H1 (cell line): Measurements from ENCODE around the gene YLPM1. TPM values are rescaled to one million over a fixed set of nuclear protein-coding genes. Genes with fewer than 3 reads are reported as not detected.
A peak's percentile ranks its signal among the peaks of the same experiment; 100 is the strongest.

Experiments
- CTCF ChIA-PET: fragments of 300-600 bp; sonication (Branson Sonifier 250); formaldehyde crosslinking; loops from one replicate; lab custom pipeline; 2021; ENCODE audit not compliant: partially characterized antibody; lab: Charles Lee
- POLR2A ChIA-PET: fragments of 300-600 bp; sonication (Branson Sonifier 250); formaldehyde crosslinking; loops from one replicate; lab custom pipeline; 2021; ENCODE audit warnings: inconsistent platforms; ENCODE audit not compliant: partially characterized antibody; lab: Charles Lee
- DNase-seq, 2 experiments: peaks; one replicate each; pipeline versions ENCODE4 v3.0.0 to v3.0.0-alpha.2; 2010 to 2022; ENCODE audit warnings: low spot score in 2 of 2, low read depth in 1 of 2, mixed read lengths in 1 of 2
- FAIRE-seq: peaks from 2 replicates; lab custom pipeline; 2011; peaks lifted over from hg19 to GRCh38; lab: Jason Lieb, UNC
- H2AFZ ChIP-seq: 2 replicates; pipeline ENCODE4 v1.8.1; 2012; ENCODE audit warnings: low read length, inconsistent platforms
- H2AK5ac ChIP-seq: 2 replicates; pipeline ENCODE4 v1.6.1; 2013; ENCODE audit warnings: low read depth, low read length
- H2BK120ac ChIP-seq: replicated peaks from 2 replicates; pipeline ENCODE3; 2013; ENCODE audit warnings: low read depth, low read length, inconsistent platforms
- H2BK12ac ChIP-seq: 2 replicates; pipeline ENCODE4 v1.6.1; 2013; ENCODE audit warnings: low read depth, low read length
- H2BK15ac ChIP-seq: 2 replicates; pipeline ENCODE4 v1.6.1; 2013; ENCODE audit warnings: low read length
- H2BK20ac ChIP-seq: 2 replicates; pipeline ENCODE4 v1.6.1; 2013; ENCODE audit warnings: low read length
- H2BK5ac ChIP-seq: 2 replicates; pipeline ENCODE4 v1.6.1; 2013; ENCODE audit warnings: low read depth, low read length
- H3K14ac ChIP-seq: 2 replicates; pipeline ENCODE4 v1.6.1; 2013; ENCODE audit warnings: inconsistent platforms; ENCODE audit not compliant: insufficient read length
- H3K18ac ChIP-seq: 2 replicates; pipeline ENCODE4 v1.6.1; 2013; ENCODE audit warnings: low read length; ENCODE audit errors: extremely low read depth
- H3K23ac ChIP-seq: 2 replicates; pipeline ENCODE4 v1.6.1; 2013; ENCODE audit warnings: inconsistent platforms; ENCODE audit not compliant: insufficient read length
- H3K23me2 ChIP-seq: 2 replicates; pipeline ENCODE4 v1.6.1; 2013; ENCODE audit warnings: low read depth, low read length
- H3K27ac ChIP-seq: 2 replicates; pipeline ENCODE4 v1.6.1; 2011; ENCODE audit warnings: low read depth, low read length, inconsistent platforms
- H3K27me3 ChIP-seq, 4 experiments: replicated peaks in 1 of 4; 1 replicate in 1 of 4; 2 replicates in 3 of 4; pipeline versions ENCODE4 v1.6.1 to v1.8.1; 2011 to 2013; ENCODE audit warnings: low read length in 3 of 4, mild to moderate bottlenecking in 3 of 4, inconsistent platforms in 2 of 4, mixed read lengths in 2 of 4, moderate library complexity in 1 of 4; ENCODE audit not compliant: control insufficient read depth in 3 of 4, insufficient read depth in 3 of 4; ENCODE audit errors: extremely low read depth in 1 of 4
- H3K36me3 ChIP-seq, 4 experiments: 2 replicates each; pipeline versions ENCODE4 v1.6.1 to v1.8.1; 2011 to 2013; ENCODE audit warnings: mild to moderate bottlenecking in 4 of 4, low read length in 3 of 4, moderate library complexity in 2 of 4, control low read depth in 1 of 4, inconsistent platforms in 1 of 4; ENCODE audit not compliant: insufficient read depth in 4 of 4, control insufficient read depth in 2 of 4
- H3K4ac ChIP-seq: replicated peaks from 2 replicates; pipeline ENCODE3; 2013; ENCODE audit warnings: low read length, low read depth, mixed read lengths, inconsistent platforms; ENCODE audit not compliant: insufficient read length
- H3K4me1 ChIP-seq, 4 experiments: replicated peaks in 1 of 4; 1 replicate in 1 of 4; 2 replicates in 3 of 4; pipeline versions ENCODE4 v1.6.1 to v1.8.1; 2011 to 2013; ENCODE audit warnings: low read length in 3 of 4, inconsistent platforms in 2 of 4, mixed read lengths in 1 of 4; ENCODE audit not compliant: insufficient read depth in 4 of 4, control insufficient read depth in 3 of 4
- H3K4me2 ChIP-seq, 2 experiments: 2 replicates each; pipeline versions ENCODE4 v1.6.1 to v1.8.1; 2011 to 2013; ENCODE audit warnings: low read depth in 2 of 2, low read length in 2 of 2, control low read depth in 1 of 2, inconsistent platforms in 1 of 2, mild to moderate bottlenecking in 1 of 2; ENCODE audit not compliant: insufficient read depth in 1 of 2
- H3K4me3 ChIP-seq, 4 experiments: fragments of 200-600, 300-600 bp in 1 of 4; sonication (generic), shearing (Covaris generic), sonication (Bioruptor Twin) in 1 of 4; 2 replicates each; pipeline versions ENCODE4 v1.5.1 to v1.8.1; 2011 to 2016; ENCODE audit warnings: low read length in 4 of 4, low read depth in 3 of 4, control low read depth in 2 of 4, inconsistent platforms in 2 of 4, mild to moderate bottlenecking in 2 of 4, mixed read lengths in 1 of 4, moderate library complexity in 1 of 4; ENCODE audit not compliant: insufficient read depth in 2 of 4; ENCODE audit errors: extremely low read depth in 1 of 4
- H3K56ac ChIP-seq: replicated peaks from 2 replicates; pipeline ENCODE3; 2013; ENCODE audit warnings: low read depth, mild to moderate bottlenecking, mixed read lengths, low read length, inconsistent platforms; ENCODE audit not compliant: insufficient read length
- H3K79me1 ChIP-seq: 2 replicates; pipeline ENCODE4 v1.6.1; 2013; ENCODE audit warnings: low read depth, low read length, control low read depth
- H3K79me2 ChIP-seq, 2 experiments: 2 replicates each; pipeline versions ENCODE4 v1.6.1 to v1.8.1; 2012 to 2013; ENCODE audit warnings: low read length in 2 of 2, mild to moderate bottlenecking in 2 of 2, inconsistent platforms in 1 of 2; ENCODE audit not compliant: insufficient read depth in 2 of 2, control insufficient read depth in 1 of 2
- H3K9ac ChIP-seq, 4 experiments: replicated peaks in 1 of 4; 1 replicate in 1 of 4; 2 replicates in 3 of 4; pipeline versions ENCODE4 v1.6.1 to v1.8.1; 2011 to 2013; ENCODE audit warnings: low read depth in 3 of 4, low read length in 3 of 4, control low read depth in 2 of 4, mild to moderate bottlenecking in 2 of 4, moderate library complexity in 2 of 4, inconsistent platforms in 1 of 4; ENCODE audit errors: extremely low read depth in 1 of 4
- H3K9me3 ChIP-seq, 2 experiments: 2 replicates each; pipeline versions ENCODE4 v1.6.1 to v1.8.1; 2012 to 2013; ENCODE audit warnings: mild to moderate bottlenecking in 2 of 2, moderate library complexity in 2 of 2, control low read depth in 1 of 2, inconsistent platforms in 1 of 2, low read depth in 1 of 2, low read length in 1 of 2, mixed read lengths in 1 of 2; ENCODE audit not compliant: insufficient read depth in 2 of 2
- H4K20me1 ChIP-seq, 2 experiments: replicated peaks in 1 of 2; 2 replicates each; pipeline versions ENCODE3 to v1.8.1; 2011 to 2013; ENCODE audit warnings: inconsistent platforms in 2 of 2, low read length in 2 of 2, mild to moderate bottlenecking in 1 of 2; ENCODE audit not compliant: insufficient read depth in 2 of 2, control insufficient read depth in 1 of 2
- H4K5ac ChIP-seq: 2 replicates; pipeline ENCODE4 v1.6.1; 2013; ENCODE audit warnings: low read length, low read depth, mixed read lengths, inconsistent platforms; ENCODE audit not compliant: insufficient read length
- H4K8ac ChIP-seq: 2 replicates; pipeline ENCODE4 v1.8.0; 2013; ENCODE audit warnings: mild to moderate bottlenecking, moderate library complexity, low read length, inconsistent platforms; ENCODE audit not compliant: insufficient read depth; ENCODE audit errors: extremely low read depth
- H4K91ac ChIP-seq: replicated peaks from 2 replicates; pipeline ENCODE3; 2013; ENCODE audit warnings: low read length, mixed read lengths, inconsistent platforms; ENCODE audit not compliant: insufficient read length
- CBX8 ChIP-seq: fragments of 300-800, 300-1000 bp; sonication (generic); IDR thresholded peaks from 2 replicates; pipeline ENCODE4 v1.7.1; 2016; ENCODE audit warnings: low read depth, low read length, borderline replicate concordance
- KDM4A ChIP-seq: IDR thresholded peaks from one replicate; pipeline ENCODE4 v1.7.1; 2012; ENCODE audit warnings: low read depth, mild to moderate bottlenecking, moderate library complexity, low read length, inconsistent platforms; ENCODE audit not compliant: severe bottlenecking
- WGBS, 2 experiments: shearing (Covaris generic) in 1 of 2; methylation state at CpG; one replicate each; pipeline versions ENCODE4 v1.1.6 to v1.1.7; 2013 to 2015; ENCODE audit warnings: low lambda C conversion rate in 2 of 2, mixed read lengths in 2 of 2, inconsistent platforms in 1 of 2, low coverage in 1 of 2, missing lambda C conversion rate in 1 of 2; ENCODE audit not compliant: insufficient replicate concordance in 2 of 2, insufficient coverage in 1 of 2, insufficient read length in 1 of 2; ENCODE audit errors: extremely low coverage in 1 of 2, missing lambda C conversion rate in 1 of 2; 5-methylcytosine and 5-hydroxymethylcytosine counted together
- polyA plus RNA-seq, 7 experiments: library from polyadenylated mRNA; depleted of rRNA in 3 of 7; stranded (reverse) in 5 of 7; unstranded in 2 of 7; fragments of >200 nt in 5 of 7; fragments of 200-250 nt in 2 of 7; gene quantifications; 1 replicate in 5 of 7; 2 replicates in 1 of 7; 4 replicates in 1 of 7; pipeline versions ENCODE4 v1.2.1 to v1.2.3, GENCODE V29; 2011 to 2013; ENCODE audit warnings: missing spikeins in 2 of 7, mixed read lengths in 2 of 7
- total RNA-seq: library from RNA; stranded (reverse); fragmentation: NEBNext Ultra II Directional; extraction: Animal tissue kit (Norgen Biotek cat#: 25700); gene quantifications from 2 replicates; pipeline ENCODE4 v1.2.1, GENCODE V29; 2021

YLPM1 gene
- total and polyA plus RNA-seq, 2 of the 8 experiments (the other 6 are each of a cell fraction or from before 2014, with no cell fraction given): 13.5 to 71.7 TPM

GRCh38 chr14:74861734-74862090, 98.6 kb downstream of the YLPM1 start:
- Histone ChIP-seq H4K20me1 (no peaks in the 10 kb centered on the region), H3K27ac (no peak overlapping the region), H3K18ac (no peak overlapping the region), H3K4ac (no peak overlapping the region), H3K56ac (no peak overlapping the region), H3K9ac (no peak overlapping the region), H3K23ac (no peak overlapping the region), H2BK5ac (no peak overlapping the region), H3K79me1 (no peaks in the 10 kb centered on the region), H4K5ac (no peak overlapping the region), H3K36me3 (no peaks in the 10 kb centered on the region), H3K79me2 (no peaks in the 10 kb centered on the region), H3K9me3 (no peaks in the 10 kb centered on the region), H3K4me2 (no peak overlapping the region), H3K4me3 (no peak overlapping the region), H2BK12ac (no peak overlapping the region), H3K14ac (no peak overlapping the region), H2BK120ac (no peak overlapping the region), H2AFZ (peak overlapping the region; percentile 28; the same call in 1 of the 2 replicates), H4K8ac (no peak overlapping the region), H2BK20ac (no peak overlapping the region), H2AK5ac (no peak overlapping the region), H2BK15ac (no peak overlapping the region), H3K27me3 (no peaks in the 10 kb centered on the region), H3K23me2 (no peaks in the 10 kb centered on the region; the same call in 1 of the 2 replicates), H4K91ac (no peak overlapping the region), H3K4me1 (0 out of 7 replicates have a peak, but pooled peaks cover 0 to 2% (median 0%) of the 10 kb centered on the region in 4 experiments)
- no peak for DNase-seq
- ChIA-PET POLR2A (interaction anchor here (0.8 to 8.6 kb wide), 10 partner anchors 9 to 265 kb away, joined by 3 to 80 read pairs (median 4); partner anchors contain the start of genes DLST, LTBP2 and NEK9), CTCF (interaction anchor here (0.7 to 18.3 kb wide), 16 partner anchors 8 to 227 kb away, joined by 3 to 509 read pairs (median 8); partner anchors contain the start of genes DLST, PGF and PROX2)
- no peak for FAIRE-seq
- WGBS, 2 experiments: 88% methylated on average over 3 of the region's 3 CpGs; no CpG with 5 or more reads in 1 of the 2 experiments
- TF ChIP-seq KDM4A (no peak), CBX8 (no peak)
